Muscle of back (tissue), 11 donors: ENCODE data around the gene DCAKD. TPM values are rescaled to one million over a fixed set of nuclear protein-coding genes. Genes with fewer than 3 reads are reported as not detected.

ENCODE experiments used
- DNase-seq, 3 donors: peaks; one replicate each; pipeline versions ENCODE4 v3.0.0 to v3.0.0-alpha.2; 2013
- polyA plus RNA-seq, 10 donors: library from polyadenylated mRNA; unstranded; fragments of 120-200 nt; gene quantifications; one replicate each; pipeline ENCODE4 v1.2.1, GENCODE V29; 2013; ENCODE audit not compliant: insufficient read length in 10 of 10

Gene DCAKD
- polyA plus RNA-seq, 10 donors, result 25.3 to 33.8 (median 27.1) TPM

GRCh38 chr17:44977065-44977464 is 74.4 kb downstream of the DCAKD start:
- no peak for DNase-seq

- DNase-seq, result no peak
Measured at GRCh38 chr17:44976206-44976605, 75.2 kb downstream of the DCAKD start.

Other genes starting within 250 kb of the DCAKD start
- 10 to 100 TPM; 17.9 to 36.6 (median 22.9) TPM for gene GJC1, start 221.3 kb downstream of the DCAKD start, polyA plus RNA-seq
- 1 to 10 TPM; 2.8 to 6.8 (median 4.5) TPM for gene HIGD1B, start 203.7 kb downstream of the DCAKD start, polyA plus RNA-seq
- gene EFTUD2, start 152.2 kb downstream of the DCAKD start, polyA plus RNA-seq, result 10 to 100 TPM; 53.8 to 77.5 (median 64.4) TPM
- gene GFAP, start 136.1 kb downstream of the DCAKD start, polyA plus RNA-seq, result 1 to 10 TPM in 1 of 10 donors, under 1 TPM in 8, not detected in 1; 0.27 to 1.1 (median 0.38) TPM
- 10 to 100 TPM in 2 of 10 donors, 1 to 10 TPM in 8; 5.2 to 12.1 (median 7.3) TPM for gene KIF18B, start 103.9 kb downstream of the DCAKD start, polyA plus RNA-seq
- gene C1QL1, start 83.3 kb downstream of the DCAKD start, polyA plus RNA-seq, result 1 to 10 TPM in 8 of 10 donors, under 1 TPM in 2; 0.74 to 6.4 (median 2.1) TPM
- gene NMT1, start 9.7 kb upstream of the DCAKD start, polyA plus RNA-seq, result 10 to 100 TPM; 31.8 to 49.7 (median 38.3) TPM
- gene PLCD3, start 80.9 kb upstream of the DCAKD start, polyA plus RNA-seq, result 10 to 100 TPM; 20.3 to 38.5 (median 32.2) TPM
- gene ACBD4, start 84.1 kb upstream of the DCAKD start, polyA plus RNA-seq, result 1 to 10 TPM; 3.9 to 7.0 (median 5.3) TPM
- 10 to 100 TPM; 16.6 to 26.6 (median 21.5) TPM for gene HEXIM1, start 96.8 kb upstream of the DCAKD start, polyA plus RNA-seq
- gene HEXIM2, start 110.2 kb upstream of the DCAKD start, polyA plus RNA-seq, result 1 to 10 TPM; 4.9 to 9.4 (median 7.3) TPM
- 10 to 100 TPM in 1 of 10 donors, 1 to 10 TPM in 9; 4.0 to 17.9 (median 5.7) TPM for gene FMNL1, start 170.3 kb upstream of the DCAKD start, polyA plus RNA-seq
- gene SPATA32, start 210.5 kb upstream of the DCAKD start, polyA plus RNA-seq, result under 1 TPM in 1 of 10 donors, not detected in 9; 0.14 TPM